Measurements from ENCODE around the gene HEATR5A. TPM values are rescaled to one million over a fixed set of nuclear protein-coding genes. Genes with fewer than 3 reads are reported as not detected.
A peak's percentile ranks its signal among the peaks of the same experiment; 100 is the strongest.

HEATR5A gene
- total and polyA plus RNA-seq, 2 of the 13 experiments (the other 11 are each of a cell fraction or from before 2014, with no cell fraction given) = 36.4 to 105 TPM

DNA sequence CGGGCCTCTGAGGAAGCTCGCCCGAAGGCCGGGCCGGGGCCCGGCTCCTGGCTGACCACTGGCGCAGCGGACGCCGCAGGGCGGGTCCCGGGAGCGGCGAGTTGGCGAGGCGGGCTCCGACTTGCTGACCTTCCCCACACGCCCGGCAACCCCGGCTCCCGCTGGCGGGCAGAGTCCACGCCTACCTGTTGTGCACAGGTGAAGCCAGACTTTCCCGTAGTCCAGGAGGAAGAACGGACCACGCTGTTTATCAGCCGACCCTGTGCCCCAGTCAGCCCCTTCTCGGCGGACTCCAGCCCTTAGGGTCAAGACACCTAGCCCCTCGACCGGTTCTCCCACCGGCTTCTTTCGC, 407 bp downstream of the HEATR5A start (continued):
- TF ChIP-seq ZNF101 (CRISPR knock-in tag; IDR thresholded peaks at IDR 0.05; ENCODE audit: borderline replicate concordance, low read depth) = no peak
- TF ChIP-seq JUN (CRISPR knock-in tag; IDR thresholded peaks at IDR 0.05) = no peak
- no peak for TF ChIP-seq POLR2AphosphoS2 (IDR thresholded peaks at IDR 0.05; ENCODE audit: low read depth, low read length)
- TF ChIP-seq ZNF563 (CRISPR knock-in tag; IDR thresholded peaks at IDR 0.05) = no peak; the same call in 1 of the 2 replicates
- TF ChIP-seq SRSF4 (IDR thresholded peaks at IDR 0.05; ENCODE audit: low read depth, low read length, poor library complexity, severe bottlenecking) = no peak
- TF ChIP-seq, protein P1, sequence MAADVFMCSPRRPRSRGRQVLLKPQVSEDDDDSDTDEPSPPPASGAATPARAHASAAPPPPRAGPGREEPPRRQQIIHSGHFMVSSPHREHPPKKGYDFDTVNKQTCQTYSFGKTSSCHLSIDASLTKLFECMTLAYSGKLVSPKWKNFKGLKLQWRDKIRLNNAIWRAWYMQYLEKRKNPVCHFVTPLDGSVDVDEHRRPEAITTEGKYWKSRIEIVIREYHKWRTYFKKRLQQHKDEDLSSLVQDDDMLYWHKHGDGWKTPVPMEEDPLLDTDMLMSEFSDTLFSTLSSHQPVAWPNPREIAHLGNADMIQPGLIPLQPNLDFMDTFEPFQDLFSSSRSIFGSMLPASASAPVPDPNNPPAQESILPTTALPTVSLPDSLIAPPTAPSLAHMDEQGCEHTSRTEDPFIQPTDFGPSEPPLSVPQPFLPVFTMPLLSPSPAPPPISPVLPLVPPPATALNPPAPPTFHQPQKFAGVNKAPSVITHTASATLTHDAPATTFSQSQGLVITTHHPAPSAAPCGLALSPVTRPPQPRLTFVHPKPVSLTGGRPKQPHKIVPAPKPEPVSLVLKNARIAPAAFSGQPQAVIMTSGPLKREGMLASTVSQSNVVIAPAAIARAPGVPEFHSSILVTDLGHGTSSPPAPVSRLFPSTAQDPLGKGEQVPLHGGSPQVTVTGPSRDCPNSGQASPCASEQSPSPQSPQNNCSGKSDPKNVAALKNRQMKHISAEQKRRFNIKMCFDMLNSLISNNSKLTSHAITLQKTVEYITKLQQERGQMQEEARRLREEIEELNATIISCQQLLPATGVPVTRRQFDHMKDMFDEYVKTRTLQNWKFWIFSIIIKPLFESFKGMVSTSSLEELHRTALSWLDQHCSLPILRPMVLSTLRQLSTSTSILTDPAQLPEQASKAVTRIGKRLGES (CRISPR knock-in tag; IDR thresholded peaks at IDR 0.05; ENCODE audit: borderline replicate concordance) = no peak; the same call in none of the 2 replicates
- TF ChIP-seq TCF7 (IDR thresholded peaks at IDR 0.05; ENCODE audit: low read depth) = peak; percentile 25; the same call in 1 of the 2 replicates
- no peak for TF ChIP-seq SMC3 (IDR thresholded peaks at IDR 0.05; ENCODE audit: low read length)
- TF ChIP-seq EP300 (IDR thresholded peaks at IDR 0.05; ENCODE audit: low read depth in 2 of 2, low read length in 2 of 2) = peak; percentile 5 to 49; a peak in 2 of 4 replicates
- no peak for TF ChIP-seq EP300 (CRISPR knock-in tag; IDR thresholded peaks at IDR 0.05; ENCODE audit: borderline replicate concordance)
- TF ChIP-seq, protein P2, sequence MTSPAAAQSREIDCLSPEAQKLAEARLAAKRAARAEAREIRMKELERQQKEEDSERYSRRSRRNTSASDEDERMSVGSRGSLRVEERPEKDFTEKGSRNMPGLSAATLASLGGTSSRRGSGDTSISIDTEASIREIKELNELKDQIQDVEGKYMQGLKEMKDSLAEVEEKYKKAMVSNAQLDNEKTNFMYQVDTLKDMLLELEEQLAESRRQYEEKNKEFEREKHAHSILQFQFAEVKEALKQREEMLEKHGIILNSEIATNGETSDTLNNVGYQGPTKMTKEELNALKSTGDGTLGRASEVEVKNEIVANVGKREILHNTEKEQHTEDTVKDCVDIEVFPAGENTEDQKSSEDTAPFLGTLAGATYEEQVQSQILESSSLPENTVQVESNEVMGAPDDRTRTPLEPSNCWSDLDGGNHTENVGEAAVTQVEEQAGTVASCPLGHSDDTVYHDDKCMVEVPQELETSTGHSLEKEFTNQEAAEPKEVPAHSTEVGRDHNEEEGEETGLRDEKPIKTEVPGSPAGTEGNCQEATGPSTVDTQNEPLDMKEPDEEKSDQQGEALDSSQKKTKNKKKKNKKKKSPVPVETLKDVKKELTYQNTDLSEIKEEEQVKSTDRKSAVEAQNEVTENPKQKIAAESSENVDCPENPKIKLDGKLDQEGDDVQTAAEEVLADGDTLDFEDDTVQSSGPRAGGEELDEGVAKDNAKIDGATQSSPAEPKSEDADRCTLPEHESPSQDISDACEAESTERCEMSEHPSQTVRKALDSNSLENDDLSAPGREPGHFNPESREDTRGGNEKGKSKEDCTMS (CRISPR knock-in tag; conservative IDR thresholded peaks at IDR 0.05) = no peak
- TF ChIP-seq, protein P3, sequence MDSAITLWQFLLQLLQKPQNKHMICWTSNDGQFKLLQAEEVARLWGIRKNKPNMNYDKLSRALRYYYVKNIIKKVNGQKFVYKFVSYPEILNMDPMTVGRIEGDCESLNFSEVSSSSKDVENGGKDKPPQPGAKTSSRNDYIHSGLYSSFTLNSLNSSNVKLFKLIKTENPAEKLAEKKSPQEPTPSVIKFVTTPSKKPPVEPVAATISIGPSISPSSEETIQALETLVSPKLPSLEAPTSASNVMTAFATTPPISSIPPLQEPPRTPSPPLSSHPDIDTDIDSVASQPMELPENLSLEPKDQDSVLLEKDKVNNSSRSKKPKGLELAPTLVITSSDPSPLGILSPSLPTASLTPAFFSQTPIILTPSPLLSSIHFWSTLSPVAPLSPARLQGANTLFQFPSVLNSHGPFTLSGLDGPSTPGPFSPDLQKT (CRISPR knock-in tag; IDR thresholded peaks at IDR 0.05; ENCODE audit: borderline replicate concordance) = no peak
- no peak for TF ChIP-seq ZNF230 (CRISPR knock-in tag; IDR thresholded peaks at IDR 0.05)
- TF ChIP-seq, protein P4, sequence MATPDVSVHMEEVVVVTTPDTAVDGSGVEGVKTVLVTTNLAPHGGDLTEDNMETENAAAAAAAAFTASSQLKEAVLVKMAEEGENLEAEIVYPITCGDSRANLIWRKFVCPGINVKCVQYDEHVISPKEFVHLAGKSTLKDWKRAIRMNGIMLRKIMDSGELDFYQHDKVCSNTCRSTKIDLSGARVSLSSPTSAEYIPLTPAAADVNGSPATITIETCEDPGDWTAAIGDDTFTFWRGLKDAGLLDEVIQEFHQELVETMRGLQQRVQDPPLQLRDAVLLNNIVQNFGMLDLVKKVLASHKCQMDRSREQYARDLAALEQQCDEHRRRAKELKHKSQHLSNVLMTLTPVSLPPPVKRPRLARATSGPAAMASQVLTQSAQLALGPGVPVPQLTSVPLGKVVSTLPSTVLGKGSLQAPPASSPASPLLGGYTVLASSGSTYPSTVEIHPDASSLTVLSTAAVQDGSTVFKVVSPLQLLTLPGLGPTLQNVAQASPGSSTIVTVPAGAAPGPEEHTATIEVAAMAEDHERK (CRISPR knock-in tag; IDR thresholded peaks at IDR 0.05; ENCODE audit: low read depth) = no peak
- TF ChIP-seq ZNF234 (CRISPR knock-in tag; conservative IDR thresholded peaks at IDR 0.05) = no peak
- peak; percentile 94 for TF ChIP-seq ZNF296 (CRISPR knock-in tag; conservative IDR thresholded peaks at IDR 0.05)
- no peak; the same call in 1 of the 2 replicates for TF ChIP-seq ISL2 (CRISPR knock-in tag; IDR thresholded peaks at IDR 0.05)
- TF ChIP-seq, protein P5, sequence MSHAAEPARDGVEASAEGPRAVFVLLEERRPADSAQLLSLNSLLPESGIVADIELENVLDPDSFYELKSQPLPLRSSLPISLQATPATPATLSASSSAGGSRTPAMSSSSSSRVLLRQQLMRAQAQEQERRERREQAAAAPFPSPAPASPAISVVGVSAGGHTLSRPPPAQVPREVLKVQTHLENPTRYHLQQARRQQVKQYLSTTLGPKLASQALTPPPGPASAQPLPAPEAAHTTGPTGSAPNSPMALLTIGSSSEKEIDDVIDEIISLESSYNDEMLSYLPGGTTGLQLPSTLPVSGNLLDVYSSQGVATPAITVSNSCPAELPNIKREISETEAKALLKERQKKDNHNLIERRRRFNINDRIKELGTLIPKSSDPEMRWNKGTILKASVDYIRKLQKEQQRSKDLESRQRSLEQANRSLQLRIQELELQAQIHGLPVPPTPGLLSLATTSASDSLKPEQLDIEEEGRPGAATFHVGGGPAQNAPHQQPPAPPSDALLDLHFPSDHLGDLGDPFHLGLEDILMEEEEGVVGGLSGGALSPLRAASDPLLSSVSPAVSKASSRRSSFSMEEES (CRISPR knock-in tag; IDR thresholded peaks at IDR 0.05) = no peak
